IMR-90 (cell line): ENCODE results near the gene DCLRE1B. TPM values are rescaled to one million over a fixed set of nuclear protein-coding genes. Genes with fewer than 3 reads are reported as not detected.

Experiments used
- ATAC-seq: fragments of 200-7000 bp; cut with Tn5 transposase; 2 replicates; pipeline ENCODE4 v1.9.1; 2020; ENCODE audit warnings: low read depth, mild to moderate bottlenecking, moderate library complexity
- BruUV-seq: library from RNA; stranded (reverse); fragments of 400-500 nt; replicated peaks from 2 replicates; lab custom pipeline; 2021; lab: Mats Ljungman, UMichigan
- CTCF ChIA-PET: fragments of 300-600 bp; formaldehyde crosslinking; extraction: SDS; loops from one replicate; lab custom pipeline; 2021; ENCODE audit warnings: antibody characterized with exemption; lab: Yijun Ruan, JAX
- POLR2A ChIA-PET: fragments of 300-600 bp; sonication (Branson Sonifier 250); formaldehyde crosslinking; loops from one replicate; lab custom pipeline; 2022; ENCODE audit warnings: antibody characterized with exemption; ENCODE audit not compliant: unreplicated experiment; lab: Charles Lee
- DNase-seq: peaks from one replicate; pipeline ENCODE4 v3.0.0; 2013
- H2AFZ ChIP-seq: replicated peaks from 2 replicates; pipeline ENCODE3; 2013; ENCODE audit warnings: low read length, mild to moderate bottlenecking; ENCODE audit not compliant: poor library complexity
- H2AK5ac ChIP-seq: 2 replicates; pipeline ENCODE4 v1.6.1; 2013; ENCODE audit warnings: low read depth, low read length, inconsistent platforms
- H2AK9ac ChIP-seq: replicated peaks from 2 replicates; pipeline ENCODE3; 2013; ENCODE audit warnings: mild to moderate bottlenecking, low read depth, low read length, moderate library complexity; ENCODE audit not compliant: poor library complexity
- H2BK120ac ChIP-seq: 2 replicates; pipeline ENCODE4 v1.6.1; 2013; ENCODE audit warnings: low read depth, low read length, inconsistent platforms
- H2BK15ac ChIP-seq: 3 replicates; pipeline ENCODE4 v1.6.1; 2013; ENCODE audit warnings: low read depth, low read length, inconsistent platforms
- H2BK20ac ChIP-seq: 2 replicates; pipeline ENCODE4 v1.6.1; 2013; ENCODE audit warnings: low read depth, mild to moderate bottlenecking, inconsistent platforms, low read length, moderate library complexity
- H2BK5ac ChIP-seq: 2 replicates; pipeline ENCODE4 v1.6.1; 2013; ENCODE audit warnings: mild to moderate bottlenecking, low read depth, low read length, inconsistent platforms; ENCODE audit not compliant: poor library complexity, severe bottlenecking
- H3K14ac ChIP-seq: replicated peaks from 2 replicates; pipeline ENCODE4 v1.6.1; 2013; ENCODE audit warnings: low read depth, low read length, inconsistent platforms
- H3K18ac ChIP-seq: 2 replicates; pipeline ENCODE4 v1.6.1; 2013; ENCODE audit warnings: low read depth, low read length, control low read depth
- H3K23ac ChIP-seq: 2 replicates; pipeline ENCODE4 v1.6.1; 2013; ENCODE audit warnings: low read depth, low read length, inconsistent platforms
- H3K27ac ChIP-seq: 2 replicates; pipeline ENCODE4 v1.5.1; 2013; ENCODE audit warnings: mild to moderate bottlenecking, control low read depth, low read length; ENCODE audit not compliant: insufficient read depth
- H3K27me3 ChIP-seq: 2 replicates; pipeline ENCODE4 v1.6.1; 2013; ENCODE audit warnings: low read length; ENCODE audit not compliant: control insufficient read depth, insufficient read depth
- H3K36me3 ChIP-seq: 2 replicates; pipeline ENCODE4 v1.6.1; 2013; ENCODE audit warnings: low read length, mixed read lengths; ENCODE audit not compliant: control insufficient read depth, insufficient read depth
- H3K4ac ChIP-seq: 2 replicates; pipeline ENCODE4 v1.6.1; 2013; ENCODE audit warnings: low read depth, low read length, inconsistent platforms
- H3K4me1 ChIP-seq: 2 replicates; pipeline ENCODE4 v1.6.1; 2013; ENCODE audit warnings: low read length, mixed read lengths; ENCODE audit not compliant: control insufficient read depth, insufficient read depth
- H3K4me2 ChIP-seq: 2 replicates; pipeline ENCODE4 v1.6.1; 2013; ENCODE audit warnings: low read depth, mild to moderate bottlenecking, control low read depth, low read length, moderate library complexity
- H3K4me3 ChIP-seq: 2 replicates; pipeline ENCODE4 v1.5.1; 2013; ENCODE audit warnings: low read depth, mild to moderate bottlenecking, control low read depth, low read length, moderate library complexity; ENCODE audit not compliant: insufficient read depth
- H3K56ac ChIP-seq: 2 replicates; pipeline ENCODE4 v1.6.1; 2013; ENCODE audit warnings: low read length, inconsistent platforms; ENCODE audit not compliant: insufficient read depth; ENCODE audit errors: extremely low read depth
- H3K79me1 ChIP-seq, 2 experiments: 2 replicates each; pipeline ENCODE4 v1.6.1; 2013; ENCODE audit warnings: low read length in 2 of 2, inconsistent platforms in 1 of 2, low read depth in 1 of 2
- H3K9ac ChIP-seq: 2 replicates; pipeline ENCODE4 v1.6.1; 2013; ENCODE audit warnings: low read depth, low read length, control low read depth
- H3K9me1 ChIP-seq: 2 replicates; pipeline ENCODE4 v1.6.1; 2013; ENCODE audit warnings: low read length, inconsistent platforms; ENCODE audit not compliant: insufficient read depth
- H3K9me3 ChIP-seq: 2 replicates; pipeline ENCODE4 v1.6.1; 2013; ENCODE audit warnings: low read length; ENCODE audit not compliant: control insufficient read depth, insufficient read depth
- H4K20me1 ChIP-seq: 2 replicates; pipeline ENCODE4 v1.6.1; 2013; ENCODE audit warnings: low read length, inconsistent platforms; ENCODE audit not compliant: insufficient read depth
- H4K5ac ChIP-seq: 2 replicates; pipeline ENCODE4 v1.6.1; 2013; ENCODE audit warnings: mild to moderate bottlenecking, low read depth, low read length, control low read depth
- H4K8ac ChIP-seq, 2 experiments: 2 replicates each; pipeline ENCODE4 v1.6.1; 2013; ENCODE audit warnings: low read depth in 2 of 2, low read length in 2 of 2, control low read depth in 1 of 2, inconsistent platforms in 1 of 2
- H4K91ac ChIP-seq: 2 replicates; pipeline ENCODE4 v1.6.1; 2013; ENCODE audit warnings: low read depth, low read length, inconsistent platforms; ENCODE audit not compliant: insufficient read depth
- BHLHE40 ChIP-seq: fragments of 150-350 bp; IDR thresholded peaks from 2 replicates; pipeline ENCODE4 v1.6.1; 2016; ENCODE audit warnings: mild to moderate bottlenecking, low read depth, low read length
- CEBPB ChIP-seq: IDR thresholded peaks from 2 replicates; pipeline ENCODE4 v1.6.1; 2012; ENCODE audit warnings: low read depth, low read length, improper control_type of control experiment
- CHD1 ChIP-seq: IDR thresholded peaks from 2 replicates; pipeline ENCODE4 v1.6.1; 2012; ENCODE audit warnings: low read depth, low read length, improper control_type of control experiment
- CTCF ChIP-seq: conservative IDR thresholded peaks from 2 replicates; pipeline ENCODE4 v1.5.1; 2012; ENCODE audit warnings: mild to moderate bottlenecking, low read depth, low read length, improper control_type of control experiment
- FOS ChIP-seq: fragments of 150-350 bp; IDR thresholded peaks from 2 replicates; pipeline ENCODE4 v1.6.1; 2016; ENCODE audit warnings: low read depth, low read length
- MAFK ChIP-seq: IDR thresholded peaks from 2 replicates; pipeline ENCODE4 v1.6.1; 2012; ENCODE audit warnings: low read depth, low read length, improper control_type of control experiment
- MAZ ChIP-seq: IDR thresholded peaks from 2 replicates; pipeline ENCODE4 v1.6.1; 2012; ENCODE audit warnings: low read depth, mild to moderate bottlenecking, low read length, improper control_type of control experiment, moderate library complexity, borderline replicate concordance
- MXI1 ChIP-seq: IDR thresholded peaks from 2 replicates; pipeline ENCODE4 v1.6.1; 2012; ENCODE audit warnings: low read depth, mild to moderate bottlenecking, low read length, moderate library complexity, borderline replicate concordance
- NFE2L2 ChIP-seq: fragments of 150-350 bp; IDR thresholded peaks from 2 replicates; pipeline ENCODE4 v1.6.1; 2016; ENCODE audit warnings: low read depth, mild to moderate bottlenecking, low read length
- POLR2A ChIP-seq: IDR thresholded peaks from 2 replicates; pipeline ENCODE4 v1.6.1; 2012; ENCODE audit warnings: mild to moderate bottlenecking, low read depth, low read length
- RAD21 ChIP-seq: IDR thresholded peaks from 2 replicates; pipeline ENCODE4 v1.6.1; 2012; ENCODE audit warnings: low read length, improper control_type of control experiment
- RCOR1 ChIP-seq: IDR thresholded peaks from 2 replicates; pipeline ENCODE4 v1.6.1; 2012; ENCODE audit warnings: mild to moderate bottlenecking, low read length, improper control_type of control experiment; ENCODE audit not compliant: insufficient replicate concordance
- RFX5 ChIP-seq: IDR thresholded peaks from 2 replicates; pipeline ENCODE4 v1.8.0; 2012; ENCODE audit warnings: low read depth, mild to moderate bottlenecking, low read length, moderate library complexity
- SMC3 ChIP-seq: fragments of 150-350 bp; IDR thresholded peaks from 2 replicates; pipeline ENCODE4 v1.6.1; 2016; ENCODE audit warnings: low read depth, mild to moderate bottlenecking, antibody characterized with exemption, low read length, moderate library complexity
- USF2 ChIP-seq: fragments of 150-350 bp; IDR thresholded peaks from 2 replicates; pipeline ENCODE4 v1.6.1; 2017; ENCODE audit warnings: mild to moderate bottlenecking, antibody characterized with exemption, low read length, low read depth
- WGBS, 2 experiments: methylation state at CpG; one replicate each; pipeline versions ENCODE4 v1.1.5 to v1.1.7; 2013; ENCODE audit warnings: missing lambda C conversion rate in 2 of 2; ENCODE audit not compliant: insufficient read length in 1 of 2; ENCODE audit errors: extremely low coverage in 2 of 2; 5-methylcytosine and 5-hydroxymethylcytosine counted together
- dilution Hi-C: fragments of 300-500 bp; cut with HindIII; formaldehyde crosslinking; loops from one replicate; pipeline ENCODE4 v1.14.3; 2018; ENCODE audit warnings: low sequenced_read_pairs; ENCODE audit not compliant: unreplicated experiment
- in situ Hi-C: fragments of 300-500 bp; cut with MboI; formaldehyde crosslinking; loops from 3 replicates; pipeline ENCODE4 v1.14.3; 2019; ENCODE audit warnings: low sequenced_read_pairs, inconsistent platforms, mixed read lengths
- intact Hi-C: fragments of 100-400 bp; cut with micrococcal nuclease; formaldehyde crosslinking; loops from 2 replicates; pipeline ENCODE4 v1.10.0; 2022
- polyA plus RNA-seq, 3 experiments: library from polyadenylated mRNA; depleted of rRNA; stranded (reverse); fragments of >200 nt; gene quantifications; 2 replicates each; pipeline ENCODE4 v1.2.3, GENCODE V29; 2012; ENCODE audit warnings: low replicate concordance in 1 of 3
- total RNA-seq: library from RNA; depleted of rRNA; stranded (reverse); fragments of >200 nt; gene quantifications from 2 replicates; pipeline ENCODE4 v1.2.3, GENCODE V29; 2012
- TF ChIP-seq, protein P1 (sequence below): fragments of 150-350 bp; IDR thresholded peaks from 2 replicates; pipeline ENCODE4 v1.6.1; 2016; ENCODE audit warnings: low read depth, mild to moderate bottlenecking, low read length, moderate library complexity, borderline replicate concordance

The DCLRE1B gene
- total and polyA plus RNA-seq, 2 of the 4 experiments (the other 2 are of a cell fraction) = 4.9 to 6.1 TPM

GRCh38 chr1:113857776-113858175, 47.4 kb upstream of the DCLRE1B start:
- no peak overlapping the region for H2BK15ac ChIP-seq
- no peak overlapping the region for H2AK5ac ChIP-seq
- no TSS peak for BruUV-seq
- dilution Hi-C loops = no loop called here
- H3K9me3 ChIP-seq = no peaks in the 10 kb centered on the region
- no peak for DNase-seq
- no peak overlapping the region for H4K5ac ChIP-seq
- no peak overlapping the region for H3K27ac ChIP-seq
- no peak for ATAC-seq
- H3K36me3 ChIP-seq = no peaks in the 10 kb centered on the region
- H3K14ac ChIP-seq = no peak overlapping the region
- TF ChIP-seq RFX5 = no peak
- TF ChIP-seq, protein P1, sequence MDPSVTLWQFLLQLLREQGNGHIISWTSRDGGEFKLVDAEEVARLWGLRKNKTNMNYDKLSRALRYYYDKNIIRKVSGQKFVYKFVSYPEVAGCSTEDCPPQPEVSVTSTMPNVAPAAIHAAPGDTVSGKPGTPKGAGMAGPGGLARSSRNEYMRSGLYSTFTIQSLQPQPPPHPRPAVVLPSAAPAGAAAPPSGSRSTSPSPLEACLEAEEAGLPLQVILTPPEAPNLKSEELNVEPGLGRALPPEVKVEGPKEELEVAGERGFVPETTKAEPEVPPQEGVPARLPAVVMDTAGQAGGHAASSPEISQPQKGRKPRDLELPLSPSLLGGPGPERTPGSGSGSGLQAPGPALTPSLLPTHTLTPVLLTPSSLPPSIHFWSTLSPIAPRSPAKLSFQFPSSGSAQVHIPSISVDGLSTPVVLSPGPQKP = no peak
- TF ChIP-seq POLR2A = no peak
- no peak for TF ChIP-seq BHLHE40
- TF ChIP-seq MAZ = no peak
- TF ChIP-seq RAD21 = no peak
- no peak for TF ChIP-seq MXI1
- TF ChIP-seq FOS = no peak
- TF ChIP-seq USF2 = no peak
- TF ChIP-seq SMC3 = no peak
- TF ChIP-seq CTCF = no peak
- TF ChIP-seq RCOR1 = no peak
- TF ChIP-seq CEBPB = no peak
- TF ChIP-seq MAFK = no peak
- no peak for TF ChIP-seq NFE2L2
- no peak for TF ChIP-seq CHD1
- intact Hi-C loops = no loop called here
- H2BK20ac ChIP-seq = no peak overlapping the region
- no peak overlapping the region for H3K56ac ChIP-seq
- H3K4me1 ChIP-seq = peaks cover 10% of the 10 kb centered on the region
- no peak overlapping the region for H2AK9ac ChIP-seq
- H4K91ac ChIP-seq = no peak overlapping the region
- no peak overlapping the region for H3K4me3 ChIP-seq
- H3K9me1 ChIP-seq = no peaks in the 10 kb centered on the region
- no peak overlapping the region for H3K4ac ChIP-seq
- H3K79me1 ChIP-seq = no peaks in the 10 kb centered on the region
- H2BK5ac ChIP-seq = no peak overlapping the region
- no peaks in the 10 kb centered on the region for H3K27me3 ChIP-seq
- in situ Hi-C loops = loop anchor here (25.0 kb wide), 1 partner anchor 430 kb away; no protein-coding TSS in a partner anchor
- H4K8ac ChIP-seq = no peak overlapping the region
- WGBS, 2 experiments = no CpG with 5 or more reads among the region's 3 CpGs
- POLR2A ChIA-PET = no interaction called here
- CTCF ChIA-PET = no interaction called here
- H3K9ac ChIP-seq = no peak overlapping the region
- H3K18ac ChIP-seq = no peak overlapping the region
- H2AFZ ChIP-seq = no peak overlapping the region
- no peak overlapping the region for H2BK120ac ChIP-seq
- no peak overlapping the region for H3K23ac ChIP-seq
- no peak overlapping the region for H3K4me2 ChIP-seq
- H4K20me1 ChIP-seq = no peaks in the 10 kb centered on the region
